Adrenal gland (tissue), 19 donors: Measurements from ENCODE around the gene SMURF1. TPM values are rescaled to one million over a fixed set of nuclear protein-coding genes. Genes with fewer than 3 reads are reported as not detected.

Experiments used
- DNase-seq, 7 donors: peaks; one replicate each; pipeline ENCODE4 v3.0.0-alpha.2; 2019 to 2020
- H3K27ac ChIP-seq, 5 donors: fragments of 200-600 bp; sonication (generic) in 4 of 5; 1 replicate in 3 of 5; 2 replicates in 2 of 5; pipeline versions ENCODE4 v1.5.1 to v1.8.0; 2016 to 2020; ENCODE audit warnings: mild to moderate bottlenecking in 1 of 5
- H3K27me3 ChIP-seq: fragments of 200-600 bp; 2 replicates; pipeline ENCODE4 v1.8.0; 2021
- H3K36me3 ChIP-seq, 2 donors: fragments of 200-600 bp; replicated peaks in 1 of 2; 1 replicate in 1 of 2; 2 replicates in 1 of 2; pipeline versions ENCODE4 v1.5.1 to v1.8.0; 2018 to 2022
- H3K4me1 ChIP-seq, 2 donors: fragments of 200-600 bp; replicated peaks in 1 of 2; 1 replicate in 1 of 2; 2 replicates in 1 of 2; pipeline versions ENCODE4 v1.5.1 to v1.8.0; 2018 to 2021
- H3K4me3 ChIP-seq, 4 donors: fragments of 200-600 bp; sonication (generic) in 3 of 4; one replicate each; pipeline ENCODE4 v1.5.1; 2016 to 2018
- H3K9me3 ChIP-seq, 3 donors: fragments of 200-600 bp; sonication (generic) in 1 of 3; replicated peaks in 1 of 3; 1 replicate in 2 of 3; 2 replicates in 1 of 3; pipeline versions ENCODE4 v1.5.1 to v1.8.0; 2016 to 2021
- POLR2A ChIP-seq, 2 donors: fragments of 450-650 bp; IDR thresholded peaks; one replicate each; pipeline ENCODE4 v1.6.1; 2017; ENCODE audit warnings: antibody characterized with exemption in 2 of 2, mild to moderate bottlenecking in 2 of 2, moderate library complexity in 1 of 2
- WGBS, 4 donors: extraction: QIAGEN DNeasy Blood & Tissue Kit in 2 of 4; methylation state at CpG; one replicate each; pipeline versions ENCODE4 v1.1.5 to v1.1.7; 2013 to 2017; 5-methylcytosine and 5-hydroxymethylcytosine counted together
- intact Hi-C, 2 donors: fragments of 100-400 bp; cut with DNase I; formaldehyde crosslinking; loops; one replicate each; pipeline versions ENCODE4 v1.14.1 to v1.15.0; 2022 to 2023
- long read RNA-seq, 10 donors: library from polyadenylated mRNA in 3 of 10; unstranded in 2 of 10; stranded (forward) in 1 of 10; transcript quantifications; one replicate each; pipeline ENCODE4 v2.0.0 and lab custom pipeline, GENCODE V29; 2021 to 2026
- polyA plus RNA-seq, 3 donors: library from polyadenylated mRNA; stranded (reverse); fragments of 200-250 nt in 2 of 3; fragments of 350-450 nt in 1 of 3; fragmentation: Illumina TruSeq in 1 of 3; extraction: RNeasy Lipid Tissue Mini Kit (QIAGEN cat#74804) in 1 of 3; gene quantifications; one replicate each; pipeline ENCODE4 v1.2.3, GENCODE V29; 2013 to 2014
- total RNA-seq, 9 donors: library from RNA; depleted of rRNA in 4 of 9; stranded (reverse); fragments of >200 nt in 4 of 9; fragments of 120-200 nt in 1 of 9; fragmentation: NEBNext Ultra II Directional in 1 of 9; extraction: Animal tissue kit (Norgen Biotek cat#: 25700) in 1 of 9; gene quantifications; one replicate each; pipeline versions ENCODE4 v1.1.0 to v1.2.4, GENCODE V29; 2013 to 2023
- TF ChIP-seq, protein P1 (sequence below), 6 experiments: fragments of 450-650 bp in 4 of 6; fragments of 200-600 bp in 2 of 6; sonication (generic) in 1 of 6; IDR thresholded peaks; 1 replicate in 5 of 6; 2 replicates in 1 of 6; pipeline versions ENCODE4 v1.5.1 to v1.8.0; 2016 to 2021; ENCODE audit warnings: antibody characterized with exemption in 6 of 6, mild to moderate bottlenecking in 2 of 6, moderate library complexity in 1 of 6
- donor health status: healthy with polysubstance abuse.
- donor health status: Bipolar disorder and iron deficiency.
- donor health status: DM: yes; HTN: yes; CAD: no.
- donor health status: DM: no; HTN: no; CAD: no.
- donor health status: DM: no; HTN: no; CAD: no.
- donor health status: DM: yes; HTN: yes; CAD: no.

Gene SMURF1
- total RNA-seq (10 to 100 TPM; 16.7 to 40.3 (median 23.2) TPM), polyA plus RNA-seq (10 to 100 TPM in 2 of 3 donors, 1 to 10 TPM in 1; 8.9 to 16.7 (median 14.8) TPM)
- long read RNA-seq, donor 1, full-length matches to known transcripts, result 1 of 1 reads
- long read RNA-seq, donor 1, partial matches to known transcripts, result 0 of 1 reads
- long read RNA-seq, donor 1, other reads (novel, unspliced or antisense), result 0 of 1 reads
- long read RNA-seq, donor 2, full-length matches to known transcripts, result 2 of 2 reads
- long read RNA-seq, donor 2, partial matches to known transcripts, result 0 of 2 reads
- long read RNA-seq, donor 2, other reads (novel, unspliced or antisense), result 0 of 2 reads
- long read RNA-seq, donor 3, full-length matches to known transcripts, result 2 of 7 reads
- long read RNA-seq, donor 3, partial matches to known transcripts, result 5 of 7 reads
- long read RNA-seq, donor 3, other reads (novel, unspliced or antisense), result 0 of 7 reads
- long read RNA-seq, donor 4, partial matches to known transcripts, result 0 of 1 reads
- long read RNA-seq, donor 4, other reads (novel, unspliced or antisense), result 1 of 1 reads
- long read RNA-seq, donor 5, full-length matches to known transcripts, result 18 of 34 reads
- long read RNA-seq, donor 5, partial matches to known transcripts, result 5 of 34 reads
- long read RNA-seq, donor 5, other reads (novel, unspliced or antisense), result 11 of 34 reads
- long read RNA-seq, donor 6, partial matches to known transcripts, result 1 of 2 reads
- long read RNA-seq, donor 6, other reads (novel, unspliced or antisense), result 1 of 2 reads
- long read RNA-seq, donor 7, result 0 reads
- long read RNA-seq, donor 8, full-length matches to known transcripts, result 7 of 582 reads
- long read RNA-seq, donor 8, partial matches to known transcripts, result 393 of 582 reads
- long read RNA-seq, donor 8, other reads (novel, unspliced or antisense), result 182 of 582 reads
- long read RNA-seq, donor 9, full-length matches to known transcripts, result 1 of 1 reads
- long read RNA-seq, donor 9, partial matches to known transcripts, result 0 of 1 reads
- long read RNA-seq, donor 9, other reads (novel, unspliced or antisense), result 0 of 1 reads
- long read RNA-seq, donor 10, full-length matches to known transcripts, result 2 of 2 reads
- long read RNA-seq, donor 10, partial matches to known transcripts, result 0 of 2 reads
- long read RNA-seq, donor 10, other reads (novel, unspliced or antisense), result 0 of 2 reads

DNA sequence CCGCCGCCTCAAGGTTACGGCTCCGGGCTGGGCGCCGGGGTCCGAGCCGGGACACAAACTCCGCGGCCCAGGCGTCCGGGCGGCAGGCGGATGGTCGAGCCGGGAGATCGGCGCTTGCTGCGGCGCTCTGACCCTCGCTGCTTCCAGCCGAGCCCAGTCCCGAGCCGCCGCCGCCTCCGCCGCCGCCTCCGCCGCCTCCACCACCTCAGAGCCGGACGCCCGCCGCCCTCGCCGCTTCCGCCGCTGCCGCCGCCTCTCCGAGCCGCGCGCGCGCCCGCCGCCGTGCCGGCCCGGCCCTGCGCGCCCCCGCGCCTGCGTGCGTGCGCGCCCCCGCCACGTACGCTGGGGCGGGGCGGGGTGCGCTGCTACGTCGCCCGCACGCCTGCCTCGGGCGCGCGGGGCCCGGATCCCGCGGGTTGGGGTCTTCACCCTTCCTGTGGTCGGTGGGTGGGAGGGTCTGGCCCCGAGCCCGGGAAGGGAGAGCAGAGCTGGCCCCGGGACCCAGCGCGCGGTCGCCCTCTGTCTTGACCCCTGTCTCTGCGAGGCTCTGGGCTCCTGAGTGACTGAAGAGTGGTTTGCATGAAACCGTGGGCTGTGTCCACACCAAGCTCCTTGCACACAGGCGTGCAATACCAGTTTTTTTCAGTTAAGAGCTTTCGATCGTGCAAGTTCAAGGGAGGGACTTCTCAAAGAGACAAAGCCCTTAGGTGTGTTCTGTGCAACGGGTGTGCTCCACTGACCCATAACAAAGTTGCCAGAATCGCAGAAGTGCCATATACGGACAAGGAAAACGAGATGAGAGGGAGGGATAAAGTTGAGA, at the start of gene SMURF1:
Gene SMURF1 (minus strand): TSS at position 256 of the 820 bp plus-strand sequence. CDS start 328 bp downstream, outside the sequence.
- intact Hi-C loops, result loop anchor here (5.0 to 10.0 kb wide), 3 partner anchors 99 to 181 kb away; partner anchors contain the start of gene ARPC1A (in 1 of the 2)
- peak within 1 kb of the TSS; percentile 73 to 100 (median 96) for H3K27ac ChIP-seq
- H3K4me3 ChIP-seq, result peak within 1 kb of the TSS in 3 of 4 donors; percentile 54 to 98 (median 96)
- 0 to 1% (median 0%) methylated on average over 6 to 94 of the region's 94 CpGs for WGBS, 4 donors
- H3K9me3 ChIP-seq, result no peaks in the 10 kb centered on the region
- no peaks in the 10 kb centered on the region for H3K36me3 ChIP-seq
- H3K27me3 ChIP-seq, result no peaks in the 10 kb centered on the region
- H3K4me1 ChIP-seq, result peaks cover 16 to 36% of the 10 kb centered on the region in 2 donors
- DNase-seq, result peak; percentile 58 to 80 (median 70)
- TF ChIP-seq, protein P1, sequence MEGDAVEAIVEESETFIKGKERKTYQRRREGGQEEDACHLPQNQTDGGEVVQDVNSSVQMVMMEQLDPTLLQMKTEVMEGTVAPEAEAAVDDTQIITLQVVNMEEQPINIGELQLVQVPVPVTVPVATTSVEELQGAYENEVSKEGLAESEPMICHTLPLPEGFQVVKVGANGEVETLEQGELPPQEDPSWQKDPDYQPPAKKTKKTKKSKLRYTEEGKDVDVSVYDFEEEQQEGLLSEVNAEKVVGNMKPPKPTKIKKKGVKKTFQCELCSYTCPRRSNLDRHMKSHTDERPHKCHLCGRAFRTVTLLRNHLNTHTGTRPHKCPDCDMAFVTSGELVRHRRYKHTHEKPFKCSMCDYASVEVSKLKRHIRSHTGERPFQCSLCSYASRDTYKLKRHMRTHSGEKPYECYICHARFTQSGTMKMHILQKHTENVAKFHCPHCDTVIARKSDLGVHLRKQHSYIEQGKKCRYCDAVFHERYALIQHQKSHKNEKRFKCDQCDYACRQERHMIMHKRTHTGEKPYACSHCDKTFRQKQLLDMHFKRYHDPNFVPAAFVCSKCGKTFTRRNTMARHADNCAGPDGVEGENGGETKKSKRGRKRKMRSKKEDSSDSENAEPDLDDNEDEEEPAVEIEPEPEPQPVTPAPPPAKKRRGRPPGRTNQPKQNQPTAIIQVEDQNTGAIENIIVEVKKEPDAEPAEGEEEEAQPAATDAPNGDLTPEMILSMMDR (IDR thresholded peaks at IDR 0.05), result peak in 2 of 6 experiments; percentile 10 to 15
- peak; percentile 67 for TF ChIP-seq POLR2A (IDR thresholded peaks at IDR 0.05)

DNA sequence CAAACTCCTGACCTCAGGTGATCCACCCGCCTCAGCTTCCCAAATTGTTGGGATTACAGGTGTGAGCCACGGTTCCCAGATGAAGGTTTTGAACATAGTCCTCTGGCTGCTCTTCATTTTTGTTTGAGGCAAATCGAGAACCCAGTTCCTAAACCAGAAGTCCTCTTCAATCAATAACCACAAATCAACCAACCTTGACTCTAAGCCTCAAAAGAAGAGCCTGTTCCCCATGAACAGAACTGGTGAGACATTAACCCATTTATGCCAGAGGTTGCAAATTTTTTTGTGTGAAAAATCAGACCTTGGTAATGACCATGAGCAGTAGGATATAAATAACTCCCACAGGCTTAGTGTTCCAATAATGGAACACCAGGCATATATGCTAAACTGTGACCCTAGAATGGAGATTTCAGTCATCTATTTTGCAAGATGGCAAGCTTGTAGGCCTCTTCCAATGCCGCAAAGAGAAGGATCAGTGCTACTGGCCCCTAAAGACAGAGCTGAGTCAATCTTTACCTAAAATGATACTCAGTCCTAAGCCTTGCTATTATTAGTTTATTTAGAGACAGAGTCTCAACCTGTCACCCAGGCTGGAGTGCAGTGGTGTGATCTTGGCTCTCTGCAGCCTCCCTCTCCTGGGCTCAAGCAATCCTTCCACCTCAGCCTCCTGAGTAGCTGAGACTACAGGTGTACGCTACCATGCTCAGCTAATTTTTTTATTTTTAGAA, 48.1 kb upstream of the SMURF1 start:
- Histone ChIP-seq H3K27ac (no peak overlapping the region), H3K36me3 (no peaks in the 10 kb centered on the region), H3K9me3 (peaks cover 0 to under 1% (median 0%) of the 10 kb centered on the region in 3 donors), H3K27me3 (no peaks in the 10 kb centered on the region), H3K4me1 (no peaks in the 10 kb centered on the region), H3K4me3 (no peak overlapping the region)
- intact Hi-C loops, result no loop called here
- WGBS, 4 donors, result 86 to 98% (median 90%) methylated on average over 4 to 5 of the region's 5 CpGs
- no peak for DNase-seq
- no peak for TF ChIP-seq POLR2A (IDR thresholded peaks at IDR 0.05)
- TF ChIP-seq, protein P1 (IDR thresholded peaks at IDR 0.05), result no peak

DNA sequence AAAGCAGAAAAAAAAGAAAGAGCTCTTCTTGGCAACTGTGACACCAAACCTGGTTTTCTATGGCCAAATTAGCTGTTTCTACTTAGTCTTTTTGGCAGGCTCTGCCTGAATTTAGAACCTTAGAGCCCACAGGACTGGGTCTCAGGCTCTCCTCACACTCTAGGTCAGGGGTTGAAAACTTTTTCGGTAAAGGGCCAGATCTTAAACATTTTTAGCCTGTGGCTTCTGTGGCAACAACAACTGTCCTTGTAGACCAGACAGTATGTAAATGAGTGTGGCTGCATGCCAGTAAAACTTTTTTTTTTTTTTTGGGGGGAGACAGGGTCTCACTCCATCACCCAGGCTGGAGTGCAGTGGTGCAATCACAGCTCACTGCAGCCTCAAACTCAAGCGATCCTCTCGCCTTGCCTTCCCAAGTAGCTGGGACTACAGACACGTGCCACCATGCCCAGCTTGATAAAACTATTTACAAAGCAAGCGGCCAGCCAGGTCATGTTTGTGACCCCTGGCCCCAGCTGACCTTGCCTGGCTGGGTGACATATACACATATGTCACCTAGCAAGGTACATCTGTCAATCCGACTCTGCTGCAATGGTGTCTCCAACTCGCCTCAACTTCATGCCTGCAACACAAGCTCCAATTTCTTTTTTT, 46.6 kb upstream of the SMURF1 start:
- H3K4me3 ChIP-seq, result no peak overlapping the region
- H3K27ac ChIP-seq, result no peak overlapping the region
- H3K36me3 ChIP-seq, result no peaks in the 10 kb centered on the region
- H3K27me3 ChIP-seq, result no peaks in the 10 kb centered on the region
- TF ChIP-seq, protein P1 (IDR thresholded peaks at IDR 0.05), result no peak
- TF ChIP-seq POLR2A (IDR thresholded peaks at IDR 0.05), result no peak
- H3K9me3 ChIP-seq, result no peaks in the 10 kb centered on the region
- intact Hi-C loops, result no loop called here
- no peak for DNase-seq
- 55 to 71% (median 63%) methylated on average over 7 of the region's 7 CpGs for WGBS, 4 donors
- no peaks in the 10 kb centered on the region for H3K4me1 ChIP-seq
